OCI-LY3 (cell line): ENCODE measurements around the gene PCAT6.

Experiments
- H2AFZ ChIP-seq: fragments of 200-600, 300-600 bp; shearing (Covaris generic); 2 replicates; pipeline ENCODE4 v1.6.0; 2014; ENCODE audit warnings: antibody characterized with exemption, low read depth, low read length
- H3K27ac ChIP-seq: fragments of 200-600, 300-600 bp; sonication (generic); 2 replicates; pipeline ENCODE4 v1.5.1; 2014; ENCODE audit warnings: mild to moderate bottlenecking, low read length, moderate library complexity, mixed read lengths
- H3K27me3 ChIP-seq: fragments of 200-600, 300-600 bp; sonication (generic); 2 replicates; pipeline ENCODE4 v1.6.1; 2014; ENCODE audit warnings: low read depth, low read length, mixed read lengths
- H3K36me3 ChIP-seq: fragments of 200-600, 300-600 bp; sonication (generic); replicated peaks from 2 replicates; pipeline ENCODE3; 2014; ENCODE audit warnings: low read depth, low read length, mixed read lengths
- H3K4me1 ChIP-seq: fragments of 300-600, 200-600 bp; sonication (generic); 2 replicates; pipeline ENCODE4 v1.6.1; 2014; ENCODE audit warnings: low read length, mixed read lengths
- H3K4me2 ChIP-seq: fragments of 200-600, 300-600 bp; sonication (generic); 2 replicates; pipeline ENCODE4 v1.6.1; 2014; ENCODE audit warnings: low read length, mixed read lengths
- H3K4me3 ChIP-seq: fragments of 300-600, 200-600 bp; sonication (generic); 2 replicates; pipeline ENCODE4 v1.5.1; 2014; ENCODE audit warnings: antibody characterized with exemption, mild to moderate bottlenecking, low read length, moderate library complexity
- H3K79me2 ChIP-seq: fragments of 300-600, 200-600 bp; shearing (Covaris generic); 2 replicates; pipeline ENCODE4 v1.6.1; 2014; ENCODE audit warnings: mild to moderate bottlenecking, low read length, mixed read lengths
- H3K9ac ChIP-seq: fragments of 300-600, 200-600 bp; shearing (Covaris generic); 2 replicates; pipeline ENCODE4 v1.6.0; 2014; ENCODE audit warnings: mild to moderate bottlenecking, low read length, moderate library complexity
- H3K9me3 ChIP-seq: fragments of 200-600, 300-600 bp; shearing (Covaris generic); 2 replicates; pipeline ENCODE4 v1.6.1; 2014; ENCODE audit warnings: low read length, mixed read lengths; ENCODE audit not compliant: insufficient read depth
- H4K20me1 ChIP-seq: fragments of 200-600, 300-600 bp; sonication (generic); 2 replicates; pipeline ENCODE4 v1.6.1; 2016; ENCODE audit warnings: low read length, mixed read lengths; ENCODE audit not compliant: insufficient read depth
- CTCF ChIP-seq: fragments of 200-600, 300-600 bp; sonication (generic); IDR thresholded peaks from 2 replicates; pipeline ENCODE4 v1.5.1; 2014; ENCODE audit warnings: antibody characterized with exemption, low read length, low read depth
- EZH2phosphoT487 ChIP-seq: fragments of 200-600 bp; shearing (Covaris generic); IDR thresholded peaks from 2 replicates; pipeline ENCODE4 v1.6.1; 2018; ENCODE audit warnings: antibody characterized with exemption, mixed run types, low read depth

PCAT6 gene

GRCh38 chr1:202843081-202843480 is 32.3 kb downstream of the PCAT6 start:
- H3K36me3 ChIP-seq, result no peaks in the 10 kb centered on the region
- no peak overlapping the region for H3K4me2 ChIP-seq
- no peak overlapping the region for H3K4me3 ChIP-seq
- TF ChIP-seq EZH2phosphoT487, result no peak
- TF ChIP-seq CTCF, result no peak
- H3K27me3 ChIP-seq, result peaks cover 9% of the 10 kb centered on the region
- H3K9ac ChIP-seq, result no peak overlapping the region
- no peaks in the 10 kb centered on the region for H3K9me3 ChIP-seq
- H3K79me2 ChIP-seq, result no peaks in the 10 kb centered on the region
- no peak overlapping the region for H3K27ac ChIP-seq
- no peak overlapping the region for H2AFZ ChIP-seq
- H3K4me1 ChIP-seq, result no peaks in the 10 kb centered on the region
- H4K20me1 ChIP-seq, result no peaks in the 10 kb centered on the region

GRCh38 chr1:202844259-202844658 is 33.5 kb downstream of the PCAT6 start:
- Histone ChIP-seq H3K9ac (no peak overlapping the region), H3K79me2 (no peaks in the 10 kb centered on the region), H3K4me1 (no peaks in the 10 kb centered on the region), H3K36me3 (no peaks in the 10 kb centered on the region), H3K27ac (no peak overlapping the region), H3K9me3 (no peaks in the 10 kb centered on the region), H3K27me3 (0 out of 2 replicates have a peak, but pooled peaks cover 6% of the 10 kb centered on the region), H4K20me1 (no peaks in the 10 kb centered on the region), H3K4me3 (no peak overlapping the region), H2AFZ (no peak overlapping the region), H3K4me2 (no peak overlapping the region)
- TF ChIP-seq CTCF (no peak), EZH2phosphoT487 (no peak)

- TF ChIP-seq CTCF (no peak), EZH2phosphoT487 (no peak)
- H3K9me3 ChIP-seq, result no peaks in the 10 kb centered on the region
- no peak overlapping the region for H3K4me2 ChIP-seq
- no peaks in the 10 kb centered on the region for H3K79me2 ChIP-seq
- H3K27ac ChIP-seq, result no peak overlapping the region
- H3K4me3 ChIP-seq, result no peak overlapping the region
- no peak overlapping the region for H3K9ac ChIP-seq
- no peak overlapping the region for H2AFZ ChIP-seq
- 0 out of 2 replicates have a peak, but pooled peaks cover 6% of the 10 kb centered on the region for H3K27me3 ChIP-seq
- no peaks in the 10 kb centered on the region for H3K36me3 ChIP-seq
- no peaks in the 10 kb centered on the region for H4K20me1 ChIP-seq
- no peaks in the 10 kb centered on the region for H3K4me1 ChIP-seq
These were observed 34.2 kb downstream of the PCAT6 start for GRCh38 chr1:202844935-202845334.

- TF ChIP-seq EZH2phosphoT487 (no peak), CTCF (no peak)
- Histone ChIP-seq H2AFZ (no peak overlapping the region), H3K9me3 (no peaks in the 10 kb centered on the region), H3K79me2 (no peaks in the 10 kb centered on the region), H3K9ac (no peak overlapping the region), H3K4me1 (peaks cover 8% of the 10 kb centered on the region), H3K27me3 (0 out of 2 replicates have a peak, but pooled peaks cover 6% of the 10 kb centered on the region), H3K27ac (no peak overlapping the region), H3K36me3 (no peaks in the 10 kb centered on the region), H3K4me2 (no peak overlapping the region), H4K20me1 (no peaks in the 10 kb centered on the region), H3K4me3 (no peak overlapping the region)
These were observed 37.4 kb downstream of the PCAT6 start for GRCh38 chr1:202848191-202848542.
